Neural crest cell (in vitro differentiated cells): ENCODE data around the gene VPS4A. TPM values are rescaled to one million over a fixed set of nuclear protein-coding genes. Genes with fewer than 3 reads are reported as not detected.
A peak's percentile ranks its signal among the peaks of the same experiment; 100 is the strongest.

Source experiments
- DNase-seq: peaks from one replicate; pipeline ENCODE4 v3.0.0; 2021; ENCODE audit warnings: low read depth, mixed read lengths, low spot score
- H3K27ac Mint-ChIP-seq: one replicate; pipeline ENCODE4 v1.8.0; 2021; ENCODE audit warnings: mild to moderate bottlenecking, mixed read lengths; ENCODE audit not compliant: unreplicated experiment
- H3K27me3 Mint-ChIP-seq: 2 replicates; pipeline ENCODE4 v1.8.0; 2021; ENCODE audit warnings: low read depth, mild to moderate bottlenecking, mixed read lengths
- H3K36me3 Mint-ChIP-seq: 2 replicates; pipeline ENCODE4 v1.8.0; 2021; ENCODE audit warnings: low read depth, mild to moderate bottlenecking, mixed read lengths
- H3K4me1 Mint-ChIP-seq: 2 replicates; pipeline ENCODE4 v1.8.0; 2021; ENCODE audit warnings: mixed read lengths
- H3K4me3 Mint-ChIP-seq: one replicate; pipeline ENCODE4 v1.8.0; 2021; ENCODE audit warnings: mild to moderate bottlenecking, mixed read lengths
- H3K9me3 Mint-ChIP-seq: 2 replicates; pipeline ENCODE4 v1.8.0; 2021; ENCODE audit warnings: mixed read lengths
- CTCF ChIP-seq: fragments of 200-600 bp; sonication (generic); conservative IDR thresholded peaks from 2 replicates; pipeline ENCODE4 v1.5.0; 2021; ENCODE audit warnings: antibody characterized with exemption, mild to moderate bottlenecking
- total RNA-seq: library from RNA; stranded (reverse); gene quantifications from 2 replicates; pipeline ENCODE4 v1.2.1, GENCODE V29; 2021

Gene VPS4A
- total RNA-seq, 1 donor from 2014 or later: 35.3 TPM

- H3K9me3 Mint-ChIP-seq: no peaks in the 10 kb centered on the region
- H3K4me3 Mint-ChIP-seq: no peak overlapping the region
- H3K27me3 Mint-ChIP-seq: no peaks in the 10 kb centered on the region
- peaks cover 22% of the 10 kb centered on the region for H3K36me3 Mint-ChIP-seq
- no peak for TF ChIP-seq CTCF
- no peak overlapping the region for H3K27ac Mint-ChIP-seq
- no peak for DNase-seq
- H3K4me1 Mint-ChIP-seq: no peaks in the 10 kb centered on the region
Observed at GRCh38 chr16:69319826-69320739, 8.9 kb downstream of the VPS4A start.

DNA sequence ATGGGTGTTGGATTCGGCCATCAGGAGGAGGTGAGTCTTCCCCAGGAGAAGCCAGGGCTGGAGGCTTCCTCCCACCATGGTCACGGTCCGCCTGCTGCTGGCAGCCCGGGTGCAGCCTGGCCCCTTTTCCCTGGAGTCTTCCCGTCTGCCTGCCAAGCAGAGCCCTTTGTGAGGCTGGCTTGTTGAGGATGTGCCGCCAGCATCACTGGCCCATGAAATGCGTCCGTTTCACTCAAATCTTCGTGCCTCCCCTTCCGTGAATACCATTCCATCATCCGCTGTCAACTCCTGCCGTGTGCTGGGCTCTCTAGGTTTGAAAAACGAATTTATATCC lies 9.6 kb downstream of the VPS4A start:
- Mint-ChIP-seq H3K27me3 (no peaks in the 10 kb centered on the region), H3K4me3 (peak overlapping the region; percentile 18), H3K27ac (no peak overlapping the region), H3K4me1 (peaks cover under 1% of the 10 kb centered on the region), H3K9me3 (no peaks in the 10 kb centered on the region), H3K36me3 (peaks cover 22% of the 10 kb centered on the region)
- DNase-seq: no peak
- TF ChIP-seq CTCF: no peak

DNA sequence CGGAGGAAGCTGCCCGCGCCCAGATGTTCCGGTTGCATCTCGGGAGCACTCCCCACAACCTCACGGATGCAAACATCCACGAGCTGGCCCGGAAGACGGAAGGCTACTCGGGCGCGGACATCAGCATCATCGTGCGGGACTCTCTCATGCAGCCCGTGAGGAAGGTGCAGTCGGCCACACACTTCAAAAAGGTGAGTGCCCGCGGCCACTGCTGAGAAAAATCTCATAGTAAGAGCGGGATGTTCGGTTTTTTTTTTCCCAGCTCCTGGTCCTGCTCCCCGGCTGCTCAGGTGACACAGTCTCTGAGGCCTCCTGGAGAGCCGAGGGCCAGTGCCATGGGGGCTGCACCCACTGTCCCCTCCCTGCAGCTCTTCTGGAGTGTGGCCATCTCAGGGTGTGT lies 9.9 kb downstream of the VPS4A start:
- no peak for TF ChIP-seq CTCF
- Mint-ChIP-seq H3K27me3 (no peaks in the 10 kb centered on the region), H3K36me3 (peaks cover 25% of the 10 kb centered on the region), H3K4me3 (peak overlapping the region; percentile 18), H3K9me3 (no peaks in the 10 kb centered on the region), H3K27ac (peak overlapping the region; percentile 15), H3K4me1 (peaks cover 5% of the 10 kb centered on the region)
- DNase-seq: no peak

DNA sequence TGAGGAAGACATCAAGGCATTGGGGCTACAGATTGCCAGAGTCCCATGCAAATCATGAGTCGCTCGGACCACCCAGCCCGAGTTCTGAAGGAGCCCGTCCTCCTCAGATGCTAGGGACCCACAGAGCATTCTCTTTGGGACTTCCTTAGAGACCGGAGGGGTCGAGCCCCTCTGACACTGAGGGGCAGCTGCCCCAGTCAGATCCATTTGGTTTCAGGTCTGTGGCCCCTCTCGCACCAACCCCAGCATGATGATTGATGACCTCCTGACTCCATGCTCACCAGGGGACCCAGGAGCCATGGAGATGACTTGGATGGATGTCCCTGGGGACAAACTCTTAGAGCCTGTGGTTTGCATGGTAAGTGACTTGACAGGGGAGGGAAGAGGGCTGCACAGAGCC lies 11.2 kb downstream of the VPS4A start:
- H3K9me3 Mint-ChIP-seq: no peaks in the 10 kb centered on the region
- no peak overlapping the region for H3K4me3 Mint-ChIP-seq
- H3K36me3 Mint-ChIP-seq: peaks cover 22% of the 10 kb centered on the region
- DNase-seq: no peak
- no peak for TF ChIP-seq CTCF
- H3K27ac Mint-ChIP-seq: no peak overlapping the region
- H3K4me1 Mint-ChIP-seq: peaks cover 11% of the 10 kb centered on the region
- H3K27me3 Mint-ChIP-seq: no peaks in the 10 kb centered on the region

GRCh38 chr16:69323415-69323814 lies 12.3 kb downstream of the VPS4A start:
- Mint-ChIP-seq H3K9me3 (no peaks in the 10 kb centered on the region), H3K4me1 (peaks cover 15% of the 10 kb centered on the region), H3K4me3 (peak overlapping the region; percentile 27), H3K27ac (no peak overlapping the region), H3K27me3 (no peaks in the 10 kb centered on the region), H3K36me3 (peaks cover 22% of the 10 kb centered on the region)
- no peak for TF ChIP-seq CTCF
- DNase-seq: no peak
